ENCODE data around the gene CUEDC2.

DNA sequence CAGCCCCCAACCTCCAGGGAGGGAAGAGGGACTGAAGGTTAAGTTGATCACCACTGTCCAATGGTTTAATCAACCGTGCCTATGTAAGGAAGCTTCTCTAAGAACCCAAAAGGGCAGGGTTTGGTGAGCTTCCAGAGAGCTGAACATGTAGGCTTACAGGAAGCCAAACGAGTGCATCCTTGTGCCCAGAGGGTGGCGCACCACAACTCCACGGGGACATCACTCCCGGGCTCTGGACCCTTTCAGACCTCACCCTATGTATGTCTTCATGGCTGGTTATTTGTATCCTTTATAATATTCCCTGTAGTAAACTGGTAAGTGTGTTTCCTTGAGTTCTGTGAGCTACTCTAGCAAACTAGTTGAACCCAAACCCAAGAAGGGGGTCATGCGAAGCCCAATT is 48.3 kb downstream of the CUEDC2 start:
- TF ChIP-seq ZNF24 (tag by site-specific recombination; IDR thresholded peaks at IDR 0.05) (no peak), HOXA7 (CRISPR knock-in tag; IDR thresholded peaks at IDR 0.05; ENCODE audit: borderline replicate concordance) (no peak), TCF7L2 (IDR thresholded peaks at IDR 0.05; ENCODE audit: borderline replicate concordance, low read depth, low read length) (no peak), ZNF23 (tag by site-specific recombination; IDR thresholded peaks at IDR 0.05; ENCODE audit: borderline replicate concordance) (no peak), ZBTB7A (tag by site-specific recombination; IDR thresholded peaks at IDR 0.05; ENCODE audit: low read depth) (no peak), ZNF623 (tag by site-specific recombination; IDR thresholded peaks at IDR 0.05) (no peak), REPIN1 (tag by site-specific recombination; IDR thresholded peaks at IDR 0.05; ENCODE audit: low read depth) (no peak)
- TF ChIP-seq, protein P1, sequence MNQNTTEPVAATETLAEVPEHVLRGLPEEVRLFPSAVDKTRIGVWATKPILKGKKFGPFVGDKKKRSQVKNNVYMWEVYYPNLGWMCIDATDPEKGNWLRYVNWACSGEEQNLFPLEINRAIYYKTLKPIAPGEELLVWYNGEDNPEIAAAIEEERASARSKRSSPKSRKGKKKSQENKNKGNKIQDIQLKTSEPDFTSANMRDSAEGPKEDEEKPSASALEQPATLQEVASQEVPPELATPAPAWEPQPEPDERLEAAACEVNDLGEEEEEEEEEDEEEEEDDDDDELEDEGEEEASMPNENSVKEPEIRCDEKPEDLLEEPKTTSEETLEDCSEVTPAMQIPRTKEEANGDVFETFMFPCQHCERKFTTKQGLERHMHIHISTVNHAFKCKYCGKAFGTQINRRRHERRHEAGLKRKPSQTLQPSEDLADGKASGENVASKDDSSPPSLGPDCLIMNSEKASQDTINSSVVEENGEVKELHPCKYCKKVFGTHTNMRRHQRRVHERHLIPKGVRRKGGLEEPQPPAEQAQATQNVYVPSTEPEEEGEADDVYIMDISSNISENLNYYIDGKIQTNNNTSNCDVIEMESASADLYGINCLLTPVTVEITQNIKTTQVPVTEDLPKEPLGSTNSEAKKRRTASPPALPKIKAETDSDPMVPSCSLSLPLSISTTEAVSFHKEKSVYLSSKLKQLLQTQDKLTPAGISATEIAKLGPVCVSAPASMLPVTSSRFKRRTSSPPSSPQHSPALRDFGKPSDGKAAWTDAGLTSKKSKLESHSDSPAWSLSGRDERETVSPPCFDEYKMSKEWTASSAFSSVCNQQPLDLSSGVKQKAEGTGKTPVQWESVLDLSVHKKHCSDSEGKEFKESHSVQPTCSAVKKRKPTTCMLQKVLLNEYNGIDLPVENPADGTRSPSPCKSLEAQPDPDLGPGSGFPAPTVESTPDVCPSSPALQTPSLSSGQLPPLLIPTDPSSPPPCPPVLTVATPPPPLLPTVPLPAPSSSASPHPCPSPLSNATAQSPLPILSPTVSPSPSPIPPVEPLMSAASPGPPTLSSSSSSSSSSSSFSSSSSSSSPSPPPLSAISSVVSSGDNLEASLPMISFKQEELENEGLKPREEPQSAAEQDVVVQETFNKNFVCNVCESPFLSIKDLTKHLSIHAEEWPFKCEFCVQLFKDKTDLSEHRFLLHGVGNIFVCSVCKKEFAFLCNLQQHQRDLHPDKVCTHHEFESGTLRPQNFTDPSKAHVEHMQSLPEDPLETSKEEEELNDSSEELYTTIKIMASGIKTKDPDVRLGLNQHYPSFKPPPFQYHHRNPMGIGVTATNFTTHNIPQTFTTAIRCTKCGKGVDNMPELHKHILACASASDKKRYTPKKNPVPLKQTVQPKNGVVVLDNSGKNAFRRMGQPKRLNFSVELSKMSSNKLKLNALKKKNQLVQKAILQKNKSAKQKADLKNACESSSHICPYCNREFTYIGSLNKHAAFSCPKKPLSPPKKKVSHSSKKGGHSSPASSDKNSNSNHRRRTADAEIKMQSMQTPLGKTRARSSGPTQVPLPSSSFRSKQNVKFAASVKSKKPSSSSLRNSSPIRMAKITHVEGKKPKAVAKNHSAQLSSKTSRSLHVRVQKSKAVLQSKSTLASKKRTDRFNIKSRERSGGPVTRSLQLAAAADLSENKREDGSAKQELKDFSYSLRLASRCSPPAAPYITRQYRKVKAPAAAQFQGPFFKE (tag by site-specific recombination; IDR thresholded peaks at IDR 0.05; ENCODE audit: borderline replicate concordance): no peak
- TF ChIP-seq, protein P2, sequence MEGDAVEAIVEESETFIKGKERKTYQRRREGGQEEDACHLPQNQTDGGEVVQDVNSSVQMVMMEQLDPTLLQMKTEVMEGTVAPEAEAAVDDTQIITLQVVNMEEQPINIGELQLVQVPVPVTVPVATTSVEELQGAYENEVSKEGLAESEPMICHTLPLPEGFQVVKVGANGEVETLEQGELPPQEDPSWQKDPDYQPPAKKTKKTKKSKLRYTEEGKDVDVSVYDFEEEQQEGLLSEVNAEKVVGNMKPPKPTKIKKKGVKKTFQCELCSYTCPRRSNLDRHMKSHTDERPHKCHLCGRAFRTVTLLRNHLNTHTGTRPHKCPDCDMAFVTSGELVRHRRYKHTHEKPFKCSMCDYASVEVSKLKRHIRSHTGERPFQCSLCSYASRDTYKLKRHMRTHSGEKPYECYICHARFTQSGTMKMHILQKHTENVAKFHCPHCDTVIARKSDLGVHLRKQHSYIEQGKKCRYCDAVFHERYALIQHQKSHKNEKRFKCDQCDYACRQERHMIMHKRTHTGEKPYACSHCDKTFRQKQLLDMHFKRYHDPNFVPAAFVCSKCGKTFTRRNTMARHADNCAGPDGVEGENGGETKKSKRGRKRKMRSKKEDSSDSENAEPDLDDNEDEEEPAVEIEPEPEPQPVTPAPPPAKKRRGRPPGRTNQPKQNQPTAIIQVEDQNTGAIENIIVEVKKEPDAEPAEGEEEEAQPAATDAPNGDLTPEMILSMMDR (tag by site-specific recombination; IDR thresholded peaks at IDR 0.05): no peak
- TF ChIP-seq, protein P3, sequence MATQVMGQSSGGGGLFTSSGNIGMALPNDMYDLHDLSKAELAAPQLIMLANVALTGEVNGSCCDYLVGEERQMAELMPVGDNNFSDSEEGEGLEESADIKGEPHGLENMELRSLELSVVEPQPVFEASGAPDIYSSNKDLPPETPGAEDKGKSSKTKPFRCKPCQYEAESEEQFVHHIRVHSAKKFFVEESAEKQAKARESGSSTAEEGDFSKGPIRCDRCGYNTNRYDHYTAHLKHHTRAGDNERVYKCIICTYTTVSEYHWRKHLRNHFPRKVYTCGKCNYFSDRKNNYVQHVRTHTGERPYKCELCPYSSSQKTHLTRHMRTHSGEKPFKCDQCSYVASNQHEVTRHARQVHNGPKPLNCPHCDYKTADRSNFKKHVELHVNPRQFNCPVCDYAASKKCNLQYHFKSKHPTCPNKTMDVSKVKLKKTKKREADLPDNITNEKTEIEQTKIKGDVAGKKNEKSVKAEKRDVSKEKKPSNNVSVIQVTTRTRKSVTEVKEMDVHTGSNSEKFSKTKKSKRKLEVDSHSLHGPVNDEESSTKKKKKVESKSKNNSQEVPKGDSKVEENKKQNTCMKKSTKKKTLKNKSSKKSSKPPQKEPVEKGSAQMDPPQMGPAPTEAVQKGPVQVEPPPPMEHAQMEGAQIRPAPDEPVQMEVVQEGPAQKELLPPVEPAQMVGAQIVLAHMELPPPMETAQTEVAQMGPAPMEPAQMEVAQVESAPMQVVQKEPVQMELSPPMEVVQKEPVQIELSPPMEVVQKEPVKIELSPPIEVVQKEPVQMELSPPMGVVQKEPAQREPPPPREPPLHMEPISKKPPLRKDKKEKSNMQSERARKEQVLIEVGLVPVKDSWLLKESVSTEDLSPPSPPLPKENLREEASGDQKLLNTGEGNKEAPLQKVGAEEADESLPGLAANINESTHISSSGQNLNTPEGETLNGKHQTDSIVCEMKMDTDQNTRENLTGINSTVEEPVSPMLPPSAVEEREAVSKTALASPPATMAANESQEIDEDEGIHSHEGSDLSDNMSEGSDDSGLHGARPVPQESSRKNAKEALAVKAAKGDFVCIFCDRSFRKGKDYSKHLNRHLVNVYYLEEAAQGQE (tag by site-specific recombination; IDR thresholded peaks at IDR 0.05): no peak
- TF ChIP-seq, protein P4, sequence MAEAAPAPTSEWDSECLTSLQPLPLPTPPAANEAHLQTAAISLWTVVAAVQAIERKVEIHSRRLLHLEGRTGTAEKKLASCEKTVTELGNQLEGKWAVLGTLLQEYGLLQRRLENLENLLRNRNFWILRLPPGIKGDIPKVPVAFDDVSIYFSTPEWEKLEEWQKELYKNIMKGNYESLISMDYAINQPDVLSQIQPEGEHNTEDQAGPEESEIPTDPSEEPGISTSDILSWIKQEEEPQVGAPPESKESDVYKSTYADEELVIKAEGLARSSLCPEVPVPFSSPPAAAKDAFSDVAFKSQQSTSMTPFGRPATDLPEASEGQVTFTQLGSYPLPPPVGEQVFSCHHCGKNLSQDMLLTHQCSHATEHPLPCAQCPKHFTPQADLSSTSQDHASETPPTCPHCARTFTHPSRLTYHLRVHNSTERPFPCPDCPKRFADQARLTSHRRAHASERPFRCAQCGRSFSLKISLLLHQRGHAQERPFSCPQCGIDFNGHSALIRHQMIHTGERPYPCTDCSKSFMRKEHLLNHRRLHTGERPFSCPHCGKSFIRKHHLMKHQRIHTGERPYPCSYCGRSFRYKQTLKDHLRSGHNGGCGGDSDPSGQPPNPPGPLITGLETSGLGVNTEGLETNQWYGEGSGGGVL (tag by site-specific recombination; IDR thresholded peaks at IDR 0.05): no peak
